Lung (tissue), 12 donors: ENCODE measurements around the gene EXOC4. TPM values are rescaled to one million over a fixed set of nuclear protein-coding genes. Genes with fewer than 3 reads are reported as not detected.
A peak's percentile ranks its signal among the peaks of the same experiment; 100 is the strongest.
"Not testable (repeated sequence)": the region's sequence is repeated elsewhere in the genome, so short reads cannot be mapped to it uniquely, and the experiment has no call there.

Source experiments
- ATAC-seq: fragments of 200-7000 bp; cut with Tn5 transposase; one replicate; pipeline ENCODE4 v1.9.1; 2020; ENCODE audit warnings: moderate number of reproducible peaks; ENCODE audit not compliant: insufficient read depth, low FRiP score
- DNase-seq, 3 donors: peaks; one replicate each; pipeline ENCODE4 v3.0.0-alpha.2; 2013 to 2017
- H3K27ac ChIP-seq, 2 donors: one replicate each; pipeline ENCODE4 v1.5.1; 2013; ENCODE audit warnings: mild to moderate bottlenecking in 2 of 2, moderate library complexity in 2 of 2, control low read depth in 1 of 2, inconsistent platforms in 1 of 2, low read depth in 1 of 2, low read length in 1 of 2
- H3K27me3 ChIP-seq, 3 donors: one replicate each; pipeline ENCODE4 v1.5.1; 2013; ENCODE audit warnings: low read length in 2 of 3; ENCODE audit not compliant: control insufficient read depth in 3 of 3, insufficient read depth in 3 of 3
- H3K36me3 ChIP-seq, 4 donors: one replicate each; pipeline ENCODE4 v1.5.1; 2013; ENCODE audit warnings: low read length in 4 of 4, mild to moderate bottlenecking in 1 of 4, moderate library complexity in 1 of 4; ENCODE audit not compliant: control insufficient read depth in 4 of 4, insufficient read depth in 4 of 4
- H3K4me1 ChIP-seq, 5 donors: one replicate each; pipeline ENCODE4 v1.5.1; 2013; ENCODE audit warnings: low read length in 5 of 5, mild to moderate bottlenecking in 2 of 5, moderate library complexity in 1 of 5; ENCODE audit not compliant: control insufficient read depth in 5 of 5, insufficient read depth in 5 of 5
- H3K4me3 ChIP-seq: one replicate; pipeline ENCODE4 v1.5.1; 2013; ENCODE audit warnings: mild to moderate bottlenecking, control low read depth, moderate library complexity
- H3K9ac ChIP-seq, 2 donors: one replicate each; pipeline ENCODE4 v1.5.1; 2013; ENCODE audit warnings: low read length in 2 of 2, control low read depth in 1 of 2; ENCODE audit not compliant: insufficient read depth in 1 of 2
- H3K9me3 ChIP-seq, 4 donors: one replicate each; pipeline ENCODE4 v1.5.1; 2013; ENCODE audit warnings: low read length in 3 of 4, mild to moderate bottlenecking in 1 of 4, moderate library complexity in 1 of 4; ENCODE audit not compliant: control insufficient read depth in 4 of 4, insufficient read depth in 3 of 4
- WGBS, 2 donors: extraction: QIAGEN DNeasy Blood & Tissue Kit; methylation state at CpG; one replicate each; pipeline ENCODE4 v1.1.7; 2013; 5-methylcytosine and 5-hydroxymethylcytosine counted together
- polyA plus RNA-seq, 2 donors: library from polyadenylated mRNA; stranded (reverse); fragments of 200-250 nt; gene quantifications; one replicate each; pipeline ENCODE4 v1.2.1, GENCODE V29; 2013
- total RNA-seq, 2 donors: library from RNA; depleted of rRNA in 1 of 2; stranded (reverse); fragments of >200 nt in 1 of 2; gene quantifications; one replicate each; pipeline ENCODE4 v1.2.1, GENCODE V29; 2014 to 2021
- TF ChIP-seq, protein P1 (sequence below): IDR thresholded peaks from 2 replicates; pipeline ENCODE4 v1.5.1; 2012; ENCODE audit warnings: mild to moderate bottlenecking; ENCODE audit errors: control extremely low read depth, extremely low read depth
- donor health status: control.
- donor health status: control.
- donor health status: Bipolar disorder and iron deficiency.
- donor health status: healthy.
- donor health status: DM: yes; HTN: yes; CAD: no.

Gene EXOC4
- total and polyA plus RNA-seq, 4 donors, result 10.3 to 232 (median 47.4) TPM

DNA sequence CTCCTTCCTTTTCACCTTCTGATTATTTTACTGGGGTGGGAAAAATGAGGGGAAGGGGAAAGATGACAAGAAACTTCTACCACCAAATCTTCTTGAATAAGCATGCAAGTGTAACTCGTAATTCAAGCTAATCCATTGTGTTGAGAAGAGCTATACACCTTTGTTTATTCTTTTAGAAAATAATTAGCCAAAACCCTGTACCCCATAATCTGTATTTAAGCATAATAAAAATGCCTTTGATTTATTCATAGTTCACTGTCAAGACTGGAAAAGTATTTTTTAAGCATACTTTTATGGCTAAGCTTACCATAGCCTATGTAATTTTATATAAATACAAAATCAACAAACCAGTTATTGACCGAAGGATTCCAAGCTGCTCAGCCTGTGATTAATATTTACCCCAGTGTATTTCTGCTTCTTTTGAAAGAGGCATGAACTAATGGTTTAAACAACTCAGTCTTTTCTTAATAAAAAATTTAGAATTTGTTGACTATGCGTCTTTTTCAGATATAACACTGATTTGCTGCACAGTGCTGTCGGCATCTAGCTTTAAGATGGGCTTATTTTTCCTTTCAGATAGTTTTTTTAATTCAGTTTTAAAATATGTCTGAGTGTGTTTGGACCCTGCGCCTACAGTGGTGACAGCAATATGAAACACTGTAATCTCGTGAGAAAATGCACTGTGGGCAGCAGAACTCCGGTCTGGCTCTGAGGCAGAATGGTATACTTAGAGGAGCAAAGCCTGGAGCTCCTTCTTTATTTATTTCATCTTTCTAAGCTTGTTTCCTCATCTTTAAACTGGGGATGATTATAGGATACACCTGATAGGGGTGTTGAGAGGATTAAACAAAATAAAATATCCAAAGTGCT is 635.4 kb downstream of the EXOC4 start:
- no peaks in the 10 kb centered on the region for H3K36me3 ChIP-seq
- DNase-seq, result peak in 1 of 3 donors; percentile 14
- ATAC-seq, result no peak
- TF ChIP-seq, protein P1, sequence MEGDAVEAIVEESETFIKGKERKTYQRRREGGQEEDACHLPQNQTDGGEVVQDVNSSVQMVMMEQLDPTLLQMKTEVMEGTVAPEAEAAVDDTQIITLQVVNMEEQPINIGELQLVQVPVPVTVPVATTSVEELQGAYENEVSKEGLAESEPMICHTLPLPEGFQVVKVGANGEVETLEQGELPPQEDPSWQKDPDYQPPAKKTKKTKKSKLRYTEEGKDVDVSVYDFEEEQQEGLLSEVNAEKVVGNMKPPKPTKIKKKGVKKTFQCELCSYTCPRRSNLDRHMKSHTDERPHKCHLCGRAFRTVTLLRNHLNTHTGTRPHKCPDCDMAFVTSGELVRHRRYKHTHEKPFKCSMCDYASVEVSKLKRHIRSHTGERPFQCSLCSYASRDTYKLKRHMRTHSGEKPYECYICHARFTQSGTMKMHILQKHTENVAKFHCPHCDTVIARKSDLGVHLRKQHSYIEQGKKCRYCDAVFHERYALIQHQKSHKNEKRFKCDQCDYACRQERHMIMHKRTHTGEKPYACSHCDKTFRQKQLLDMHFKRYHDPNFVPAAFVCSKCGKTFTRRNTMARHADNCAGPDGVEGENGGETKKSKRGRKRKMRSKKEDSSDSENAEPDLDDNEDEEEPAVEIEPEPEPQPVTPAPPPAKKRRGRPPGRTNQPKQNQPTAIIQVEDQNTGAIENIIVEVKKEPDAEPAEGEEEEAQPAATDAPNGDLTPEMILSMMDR, result no peak
- no peak overlapping the region for H3K27ac ChIP-seq
- H3K4me1 ChIP-seq, result peaks cover 0 to 11% (median 2%) of the 10 kb centered on the region in 5 donors
- H3K9ac ChIP-seq, result no peak overlapping the region
- H3K9me3 ChIP-seq, result no peaks in the 10 kb centered on the region
- H3K4me3 ChIP-seq, result no peak overlapping the region
- no peaks in the 10 kb centered on the region for H3K27me3 ChIP-seq
- WGBS, 2 donors, result 81 to 86% methylated on average over 7 of the region's 7 CpGs

DNA sequence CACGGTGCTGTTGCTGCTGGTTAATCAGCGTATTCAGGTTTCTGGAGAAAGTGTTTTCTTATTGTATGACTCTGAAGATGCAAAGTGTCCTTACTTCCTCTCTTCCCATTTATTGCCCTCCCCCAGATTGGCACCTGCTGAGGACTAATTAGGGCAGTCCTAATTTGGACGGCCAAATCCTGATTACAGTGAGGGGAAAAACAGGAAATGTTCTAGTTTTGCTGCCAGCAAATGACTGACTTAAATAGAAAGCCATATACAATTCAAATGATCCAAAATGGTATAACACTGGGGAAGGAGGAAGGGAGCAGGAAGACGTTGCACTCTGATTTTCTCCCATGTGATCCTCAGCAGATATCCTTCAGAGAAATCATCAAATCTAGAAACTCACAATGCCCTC is 651.9 kb downstream of the EXOC4 start:
- no peak overlapping the region for H3K9ac ChIP-seq
- H3K27ac ChIP-seq, result no peak overlapping the region
- no peaks in the 10 kb centered on the region for H3K36me3 ChIP-seq
- no peaks in the 10 kb centered on the region for H3K9me3 ChIP-seq
- WGBS, 2 donors, result 55 to 71% methylated on average over 4 of the region's 4 CpGs
- no peak overlapping the region for H3K4me3 ChIP-seq
- H3K4me1 ChIP-seq, result peaks cover 0 to 3% (median 0%) of the 10 kb centered on the region in 5 donors
- TF ChIP-seq, protein P1, result no peak
- no peaks in the 10 kb centered on the region for H3K27me3 ChIP-seq
- DNase-seq (no peak), ATAC-seq (no peak)

DNA sequence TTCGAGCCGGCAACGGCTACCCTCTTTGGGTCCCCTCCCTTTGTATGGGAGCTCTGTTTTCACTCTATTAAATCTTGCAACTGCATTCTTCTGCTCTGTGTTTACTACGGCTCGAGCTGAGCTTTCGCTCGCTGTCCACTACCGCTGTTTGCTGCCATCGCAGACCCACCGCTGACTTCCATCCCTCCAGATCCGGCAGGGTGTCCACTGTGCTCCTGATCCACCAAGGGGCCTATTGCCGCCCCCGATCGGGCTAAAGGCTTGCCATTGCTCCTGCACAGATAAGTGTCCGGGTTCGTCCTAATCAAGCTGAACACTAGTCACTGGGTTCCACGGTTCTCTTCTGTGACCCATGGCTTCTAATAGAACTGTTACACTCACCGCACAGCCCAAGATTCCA is 653.7 kb downstream of the EXOC4 start:
- H3K4me1 ChIP-seq, H3K36me3 ChIP-seq, H3K9me3 ChIP-seq, DNase-seq, H3K9ac ChIP-seq, H3K4me3 ChIP-seq, H3K27ac ChIP-seq, ATAC-seq, H3K27me3 ChIP-seq: not testable (repeated sequence)
- 94 to 98% methylated on average over 14 to 17 of the region's 18 CpGs for WGBS, 2 donors

DNA sequence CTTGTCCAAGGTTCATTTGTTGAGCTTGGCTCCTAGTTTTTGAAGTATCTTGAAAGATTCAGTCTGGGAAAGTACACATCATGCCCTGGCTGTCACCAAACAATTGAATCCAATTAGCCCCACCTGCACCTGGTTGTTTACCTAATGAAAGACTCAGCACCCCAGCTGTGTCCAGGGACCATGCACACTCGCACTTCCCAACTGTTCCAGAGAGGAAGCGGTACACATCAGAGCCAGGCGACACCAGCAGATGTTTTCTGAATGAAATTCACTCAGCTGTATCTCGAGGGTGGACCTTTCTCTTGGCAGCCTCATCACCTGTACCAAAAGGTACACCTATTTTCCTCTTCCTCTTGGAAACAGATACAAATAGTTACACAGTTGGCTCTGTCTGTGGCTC is 657.9 kb downstream of the EXOC4 start:
- Histone ChIP-seq H3K27ac (no peak overlapping the region), H3K4me3 (no peak overlapping the region), H3K4me1 (no peaks in the 10 kb centered on the region), H3K36me3 (peaks cover 0 to 1% (median 0%) of the 10 kb centered on the region in 4 donors), H3K27me3 (no peaks in the 10 kb centered on the region), H3K9me3 (peaks cover 0 to 2% (median 0%) of the 10 kb centered on the region in 4 donors), H3K9ac (no peak overlapping the region)
- no peak for DNase-seq
- WGBS, 2 donors, result 95 to 97% methylated on average over 4 of the region's 4 CpGs
- TF ChIP-seq, protein P1, result no peak
- no peak for ATAC-seq
